OCI-LY1 (cell line): ENCODE data around the gene RADIL.

Source experiments
- H2AFZ ChIP-seq: fragments of 200-600 bp; sonication (generic), shearing (Covaris generic); 2 replicates; pipeline ENCODE4 v1.6.0; 2014; ENCODE audit warnings: antibody characterized with exemption, mild to moderate bottlenecking, low read length
- H3F3A ChIP-seq: fragments of 200-600 bp; sonication (generic), shearing (Covaris generic); 2 replicates; pipeline ENCODE4 v1.6.0; 2014; ENCODE audit warnings: mild to moderate bottlenecking, antibody characterized with exemption, low read length, moderate library complexity; ENCODE audit not compliant: insufficient read depth
- H3K27ac ChIP-seq: fragments of 200-600 bp; sonication (generic); 2 replicates; pipeline ENCODE4 v1.5.1; 2014; ENCODE audit warnings: low read length, mixed run types, mild to moderate bottlenecking, low read depth; ENCODE audit not compliant: poor library complexity, severe bottlenecking
- H3K27me3 ChIP-seq: fragments of 200-600 bp; sonication (generic); 2 replicates; pipeline ENCODE4 v1.6.0; 2014; ENCODE audit warnings: antibody characterized with exemption, mild to moderate bottlenecking, low read length, moderate library complexity; ENCODE audit not compliant: insufficient read depth
- H3K36me3 ChIP-seq: fragments of 200-600 bp; sonication (generic); 2 replicates; pipeline ENCODE4 v1.6.1; 2014; ENCODE audit warnings: mild to moderate bottlenecking, antibody characterized with exemption, low read length, moderate library complexity, mixed read lengths; ENCODE audit not compliant: insufficient read depth
- H3K4me1 ChIP-seq: fragments of 200-600 bp; sonication (generic); 2 replicates; pipeline ENCODE4 v1.5.1; 2014; ENCODE audit warnings: mild to moderate bottlenecking, low read length, moderate library complexity; ENCODE audit not compliant: insufficient read depth, severe bottlenecking
- H3K4me2 ChIP-seq: fragments of 200-600 bp; sonication (generic), shearing (Covaris generic); 2 replicates; pipeline ENCODE4 v1.6.1; 2014; ENCODE audit warnings: low read length
- H3K4me3 ChIP-seq: fragments of 200-600 bp; sonication (generic); 2 replicates; pipeline ENCODE4 v1.5.1; 2014; ENCODE audit warnings: low read length, low read depth, mild to moderate bottlenecking, mixed read lengths; ENCODE audit not compliant: poor library complexity, severe bottlenecking
- H3K79me2 ChIP-seq: fragments of 200-600 bp; shearing (Covaris generic); 2 replicates; pipeline ENCODE4 v1.6.1; 2016; ENCODE audit warnings: mixed run types, low read length, mixed read lengths; ENCODE audit not compliant: insufficient read depth
- H3K9ac ChIP-seq: fragments of 200-600 bp; sonication (generic), shearing (Covaris generic); 2 replicates; pipeline ENCODE4 v1.6.1; 2014; ENCODE audit warnings: mild to moderate bottlenecking, low read length, mixed read lengths
- H3K9me2 ChIP-seq: fragments of 200-600 bp; sonication (generic), shearing (Covaris generic); 2 replicates; pipeline ENCODE4 v1.6.1; 2014; ENCODE audit warnings: low read depth, mild to moderate bottlenecking, low read length, mixed read lengths
- H3K9me3 ChIP-seq: fragments of 200-600 bp; shearing (Covaris generic); 2 replicates; pipeline ENCODE4 v1.6.1; 2014; ENCODE audit warnings: low read length, mixed read lengths
- H4K20me1 ChIP-seq: fragments of 200-600 bp; sonication (generic), shearing (Covaris generic); 2 replicates; pipeline ENCODE4 v1.6.0; 2016; ENCODE audit warnings: mild to moderate bottlenecking, low read length; ENCODE audit not compliant: insufficient read depth
- CTCF ChIP-seq: fragments of 200-600 bp; sonication (generic), shearing (Covaris generic); IDR thresholded peaks from 2 replicates; pipeline ENCODE4 v1.5.1; 2017; ENCODE audit warnings: mild to moderate bottlenecking, antibody characterized with exemption, low read length, moderate library complexity, mixed read lengths
- EZH2 ChIP-seq: fragments of 200-600 bp; sonication (generic), shearing (Covaris generic); IDR thresholded peaks from 2 replicates; pipeline ENCODE4 v1.8.0; 2017; ENCODE audit warnings: borderline replicate concordance, mixed run types, mild to moderate bottlenecking, antibody characterized with exemption, low read length, moderate library complexity, mixed read lengths

RADIL gene

GRCh38 chr7:4785371-4785770 lies 98.1 kb downstream of the RADIL start:
- Histone ChIP-seq H3K79me2 (no peaks in the 10 kb centered on the region), H3F3A (no peaks in the 10 kb centered on the region), H3K36me3 (peaks cover 62% of the 10 kb centered on the region), H3K9ac (no peak overlapping the region), H4K20me1 (no peaks in the 10 kb centered on the region), H3K4me2 (no peak overlapping the region), H2AFZ (no peak overlapping the region), H3K4me3 (no peak overlapping the region), H3K9me2 (no peaks in the 10 kb centered on the region), H3K27ac (no peak overlapping the region), H3K27me3 (no peaks in the 10 kb centered on the region), H3K9me3 (no peaks in the 10 kb centered on the region), H3K4me1 (no peaks in the 10 kb centered on the region)
- TF ChIP-seq EZH2 (no peak), CTCF (no peak)

GRCh38 chr7:4784799-4785198 lies 98.7 kb downstream of the RADIL start:
- no peak overlapping the region for H3K27ac ChIP-seq
- no peaks in the 10 kb centered on the region for H3F3A ChIP-seq
- H2AFZ ChIP-seq = no peak overlapping the region
- TF ChIP-seq CTCF (no peak), EZH2 (no peak)
- no peaks in the 10 kb centered on the region for H3K79me2 ChIP-seq
- no peaks in the 10 kb centered on the region for H3K4me1 ChIP-seq
- H3K4me3 ChIP-seq = no peak overlapping the region
- no peaks in the 10 kb centered on the region for H4K20me1 ChIP-seq
- no peaks in the 10 kb centered on the region for H3K9me3 ChIP-seq
- peaks cover 58% of the 10 kb centered on the region for H3K36me3 ChIP-seq
- H3K9me2 ChIP-seq = no peaks in the 10 kb centered on the region
- no peaks in the 10 kb centered on the region for H3K27me3 ChIP-seq
- H3K4me2 ChIP-seq = no peak overlapping the region
- no peak overlapping the region for H3K9ac ChIP-seq

GRCh38 chr7:4783762-4784351 lies 99.7 kb downstream of the RADIL start:
- H2AFZ ChIP-seq = no peak overlapping the region
- no peaks in the 10 kb centered on the region for H3F3A ChIP-seq
- H3K9me2 ChIP-seq = no peaks in the 10 kb centered on the region
- no peaks in the 10 kb centered on the region for H3K27me3 ChIP-seq
- H3K4me2 ChIP-seq = no peak overlapping the region
- H3K4me3 ChIP-seq = no peak overlapping the region
- no peak overlapping the region for H3K9ac ChIP-seq
- no peak overlapping the region for H3K27ac ChIP-seq
- no peaks in the 10 kb centered on the region for H3K9me3 ChIP-seq
- H4K20me1 ChIP-seq = no peaks in the 10 kb centered on the region
- TF ChIP-seq EZH2 (no peak), CTCF (no peak)
- no peaks in the 10 kb centered on the region for H3K4me1 ChIP-seq
- peaks cover 58% of the 10 kb centered on the region for H3K36me3 ChIP-seq
- no peaks in the 10 kb centered on the region for H3K79me2 ChIP-seq
